ENCODE results near the gene COL1A1.

COL1A1 gene

GRCh38 chr17:50186661-50187393 is 14.6 kb downstream of the COL1A1 start:
- DNase-seq (ENCODE audit: low read depth in 2 of 2): no peak

- DNase-seq (ENCODE audit: low read depth in 2 of 2): no peak
These were observed 15.6 kb downstream of the COL1A1 start for GRCh38 chr17:50185631-50186471.

GRCh38 chr17:50184611-50185398 is 16.6 kb downstream of the COL1A1 start:
- no peak for DNase-seq (ENCODE audit: low read depth in 2 of 2)

GRCh38 chr17:50184064-50184463 is 17.4 kb downstream of the COL1A1 start:
- no peak for DNase-seq (ENCODE audit: low read depth in 2 of 2)

- no peak for DNase-seq (ENCODE audit: low read depth in 2 of 2)
These were observed 17.9 kb downstream of the COL1A1 start for GRCh38 chr17:50183421-50183994.

GRCh38 chr17:50182783-50183420 is 18.5 kb downstream of the COL1A1 start:
- DNase-seq (ENCODE audit: low read depth in 2 of 2): no peak

- DNase-seq (ENCODE audit: low read depth in 2 of 2): no peak
These were observed 19.6 kb downstream of the COL1A1 start for GRCh38 chr17:50181591-50182560.

- DNase-seq (ENCODE audit: low read depth in 2 of 2): no peak
These were observed 20.3 kb downstream of the COL1A1 start for GRCh38 chr17:50181144-50181543.

- no peak for DNase-seq (ENCODE audit: low read depth in 2 of 2)
These were observed 20.8 kb downstream of the COL1A1 start for GRCh38 chr17:50180620-50181019.

GRCh38 chr17:50180111-50180510 is 21.3 kb downstream of the COL1A1 start:
- no peak for DNase-seq (ENCODE audit: low read depth in 2 of 2)

GRCh38 chr17:50177983-50178834 is 23.2 kb downstream of the COL1A1 start:
- peak in 1 of 2 experiments; percentile 41 for DNase-seq (ENCODE audit: low read depth in 2 of 2)

GRCh38 chr17:50177476-50177875 is 24.0 kb downstream of the COL1A1 start:
- DNase-seq (ENCODE audit: low read depth in 2 of 2): no peak

GRCh38 chr17:50176559-50177357 is 24.7 kb downstream of the COL1A1 start:
- DNase-seq (ENCODE audit: low read depth in 2 of 2): no peak

- no peak for DNase-seq (ENCODE audit: low read depth in 2 of 2)
These were observed 26.2 kb downstream of the COL1A1 start for GRCh38 chr17:50175035-50175807.

- DNase-seq (ENCODE audit: low read depth in 2 of 2): no peak
These were observed 27.0 kb downstream of the COL1A1 start for GRCh38 chr17:50174444-50174843.

GRCh38 chr17:50173335-50173941 is 28.0 kb downstream of the COL1A1 start:
- DNase-seq (ENCODE audit: low read depth in 2 of 2): no peak

- DNase-seq (ENCODE audit: low read depth in 2 of 2): no peak
These were observed 28.5 kb downstream of the COL1A1 start for GRCh38 chr17:50172936-50173334.
